Psoas muscle (tissue), 8 donors: Measurements from ENCODE around the gene ZC3HAV1. TPM values are rescaled to one million over a fixed set of nuclear protein-coding genes. Genes with fewer than 3 reads are reported as not detected.
"Not testable (repeated sequence)": the region's sequence is repeated elsewhere in the genome, so short reads cannot be mapped to it uniquely, and the experiment has no call there.

ENCODE experiments used
- ATAC-seq, 4 donors: fragments of 200-7000 bp; cut with Tn5 transposase; one replicate each; pipeline ENCODE4 v1.9.1; 2020; ENCODE audit warnings: moderate library complexity in 3 of 4, mild to moderate bottlenecking in 2 of 4
- DNase-seq, 2 donors: peaks; one replicate each; pipeline ENCODE4 v3.0.0-alpha.2; 2020
- H3K27ac ChIP-seq: fragments of 200-600 bp; one replicate; pipeline ENCODE4 v1.8.0; 2022
- H3K27me3 ChIP-seq, 3 donors: fragments of 200-600 bp in 1 of 3; one replicate each; pipeline versions ENCODE4 v1.6.1 to v1.8.0; 2013 to 2022; ENCODE audit warnings: low read length in 2 of 3, mild to moderate bottlenecking in 2 of 3, moderate library complexity in 1 of 3; ENCODE audit not compliant: insufficient read depth in 3 of 3
- H3K36me3 ChIP-seq, 2 donors: fragments of 200-600 bp in 1 of 2; one replicate each; pipeline versions ENCODE4 v1.6.1 to v1.8.0; 2013 to 2022; ENCODE audit warnings: low read depth in 1 of 2, mild to moderate bottlenecking in 1 of 2, moderate library complexity in 1 of 2; ENCODE audit not compliant: insufficient read depth in 1 of 2
- H3K4me1 ChIP-seq: fragments of 200-600 bp; one replicate; pipeline ENCODE4 v1.8.0; 2022
- H3K4me3 ChIP-seq: fragments of 200-600 bp; one replicate; pipeline ENCODE4 v1.8.0; 2022; ENCODE audit warnings: mild to moderate bottlenecking
- H3K9me3 ChIP-seq: fragments of 200-600 bp; one replicate; pipeline ENCODE4 v1.8.0; 2022
- CTCF ChIP-seq: fragments of 200-600 bp; IDR thresholded peaks from one replicate; pipeline ENCODE4 v1.8.0; 2022; ENCODE audit warnings: antibody characterized with exemption
- WGBS, 3 donors: extraction: QIAGEN DNeasy Blood & Tissue Kit; methylation state at CpG; one replicate each; pipeline versions ENCODE4 v1.1.6 to v1.1.7; 2013; 5-methylcytosine and 5-hydroxymethylcytosine counted together
- intact Hi-C, 2 donors: fragments of 100-400 bp; cut with DNase I; formaldehyde crosslinking; loops; one replicate each; pipeline versions ENCODE4 v1.11.0 to v1.14.2; 2022
- polyA plus RNA-seq, 3 donors: library from polyadenylated mRNA; stranded (reverse); fragments of 200-250 nt; gene quantifications; one replicate each; pipeline ENCODE4 v1.2.3, GENCODE V29; 2013
- total RNA-seq, 4 donors: library from RNA; stranded (reverse); fragmentation: NEBNext Ultra II Directional in 2 of 4; extraction: Animal tissue kit (Norgen Biotek cat#: 25700) in 2 of 4; gene quantifications; one replicate each; pipeline versions ENCODE4 v1.2.1 to v1.2.4, GENCODE V29; 2021 to 2023
- donor health status: healthy with polysubstance abuse.
- donor health status: DM: no; HTN: no; CAD: no; lungs with moderate emphysema.
- donor health status: Bipolar disorder and iron deficiency.
- donor health status: healthy.
- donor health status: DM: yes; HTN: yes; CAD: no.
- donor health status: DM: no; HTN: no; CAD: no.
- donor health status: DM: no; HTN: no; CAD: no.
- donor health status: DM: yes; HTN: yes; CAD: no.

ZC3HAV1 gene
- total and polyA plus RNA-seq, 7 donors: 1.6 to 5.3 (median 3.9) TPM

DNA sequence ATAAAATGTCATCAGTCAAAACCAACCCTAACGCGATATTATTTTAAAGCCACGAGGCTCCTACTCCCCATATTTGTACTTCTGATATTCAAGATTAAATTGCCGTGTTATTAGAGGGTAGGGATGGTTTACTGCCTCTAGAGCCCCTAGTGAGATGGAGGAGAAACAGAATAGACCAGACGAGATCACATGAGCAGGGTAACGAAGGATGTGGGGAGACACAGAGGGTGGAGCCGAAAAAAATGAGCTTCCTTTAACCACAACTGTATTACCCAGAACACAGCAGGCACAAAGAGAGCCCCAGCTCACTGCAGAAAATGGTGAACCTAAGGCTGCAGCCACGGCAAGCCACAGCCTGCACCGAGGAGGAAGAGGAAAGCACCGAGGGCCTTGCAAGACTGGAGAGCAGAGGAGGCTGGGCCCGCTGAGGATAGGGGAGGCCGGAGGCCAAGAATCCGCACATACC lies 14.3 kb downstream of the ZC3HAV1 start:
- 77 to 84% (median 78%) methylated on average over 13 of the region's 13 CpGs for WGBS, 3 donors
- intact Hi-C loops: no loop called here
- H3K9me3 ChIP-seq: no peaks in the 10 kb centered on the region
- no peak for TF ChIP-seq CTCF
- ATAC-seq (peak in 1 of 4 donors; percentile 36), DNase-seq (peak in 1 of 2 donors; percentile 54)
- no peaks in the 10 kb centered on the region for H3K27me3 ChIP-seq
- no peak overlapping the region for H3K4me3 ChIP-seq
- peaks cover 2% of the 10 kb centered on the region for H3K4me1 ChIP-seq
- H3K27ac ChIP-seq: no peak overlapping the region
- H3K36me3 ChIP-seq: no peaks in the 10 kb centered on the region

DNA sequence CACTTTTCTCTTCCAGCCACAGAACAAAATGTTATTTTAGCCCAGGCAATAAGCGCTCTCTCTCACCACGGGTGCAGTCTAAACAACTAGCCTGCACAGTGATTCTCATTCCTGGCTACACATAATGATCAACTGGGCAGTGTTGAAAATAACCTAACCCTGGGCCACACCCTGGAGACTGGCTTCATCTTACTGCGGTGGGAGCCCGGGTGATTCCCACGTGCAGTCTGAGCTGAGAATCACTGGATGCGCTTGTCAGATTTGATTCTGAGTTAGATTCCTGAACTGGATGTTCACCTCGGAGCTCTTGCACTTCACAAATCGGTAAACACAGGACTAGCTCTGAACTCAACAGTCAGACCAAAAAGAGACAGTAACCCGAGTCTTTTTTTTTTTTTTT lies 14.9 kb downstream of the ZC3HAV1 start:
- Histone ChIP-seq H3K9me3 (no peaks in the 10 kb centered on the region), H3K36me3 (no peaks in the 10 kb centered on the region), H3K27ac (no peak overlapping the region), H3K27me3 (no peaks in the 10 kb centered on the region), H3K4me1 (peaks cover 2% of the 10 kb centered on the region), H3K4me3 (no peak overlapping the region)
- 46 to 51% (median 48%) methylated on average over 9 of the region's 9 CpGs for WGBS, 3 donors
- ATAC-seq (no peak), DNase-seq (no peak)
- TF ChIP-seq CTCF: no peak
- intact Hi-C loops: no loop called here

GRCh38 chr7:139094030-139094429 lies 15.5 kb downstream of the ZC3HAV1 start:
- ATAC-seq (no peak), DNase-seq (no peak)
- intact Hi-C loops: no loop called here
- Histone ChIP-seq H3K4me1 (peaks cover 2% of the 10 kb centered on the region), H3K9me3 (no peaks in the 10 kb centered on the region), H3K36me3 (peaks cover 0 to 4% of the 10 kb centered on the region in 2 donors), H3K27me3 (no peaks in the 10 kb centered on the region), H3K4me3 (no peak overlapping the region), H3K27ac (no peak overlapping the region)
- 80 to 87% (median 85%) methylated on average over 3 of the region's 3 CpGs for WGBS, 3 donors
- no peak for TF ChIP-seq CTCF

DNA sequence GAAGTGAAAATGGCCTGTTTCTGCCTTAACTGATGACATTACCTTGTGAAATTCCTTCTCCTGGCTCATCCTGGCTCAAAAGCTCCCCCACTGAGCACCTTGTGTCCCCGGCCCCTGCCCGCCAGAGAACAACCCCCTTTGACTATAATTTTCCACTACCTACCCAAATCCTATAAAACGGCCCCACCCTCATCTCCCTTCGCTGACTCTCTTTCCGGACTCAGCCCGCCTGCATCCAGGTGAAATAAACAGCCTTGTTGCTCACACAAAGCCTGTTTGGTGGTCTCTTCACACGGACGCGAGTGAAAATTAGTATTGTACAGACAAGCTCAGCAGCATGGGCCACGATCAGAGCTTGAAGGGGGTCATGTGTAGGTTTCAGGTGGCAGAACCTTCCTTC lies 16.0 kb downstream of the ZC3HAV1 start:
- H3K9me3 ChIP-seq, H3K27me3 ChIP-seq, H3K36me3 ChIP-seq, H3K4me3 ChIP-seq, H3K4me1 ChIP-seq, H3K27ac ChIP-seq, ATAC-seq, DNase-seq, intact Hi-C loops: not testable (repeated sequence)
- WGBS, 3 donors: 87 to 91% (median 91%) methylated on average over 10 of the region's 10 CpGs

- ATAC-seq: no peak
- H3K27me3 ChIP-seq: no peaks in the 10 kb centered on the region
- intact Hi-C loops: no loop called here
These were observed 17.3 kb downstream of the ZC3HAV1 start for GRCh38 chr7:139092090-139092796.

More at GRCh38 chr7:139092090-139092796, 17.3 kb downstream of the ZC3HAV1 start:
- Histone ChIP-seq H3K9me3 (no peaks in the 10 kb centered on the region), H3K27ac (no peak overlapping the region), H3K4me1 (peaks cover 2% of the 10 kb centered on the region), H3K36me3 (peaks cover 0 to 18% of the 10 kb centered on the region in 2 donors), H3K4me3 (no peak overlapping the region)
- DNase-seq: no peak
- 82 to 88% (median 82%) methylated on average over 9 of the region's 9 CpGs for WGBS, 3 donors
- TF ChIP-seq CTCF: no peak
